Dermis microvascular lymphatic vessel endothelial cell (primary cell): ENCODE data around the gene WTAP. TPM values are rescaled to one million over a fixed set of nuclear protein-coding genes. Genes with fewer than 3 reads are reported as not detected.
"Not testable (repeated sequence)": the region's sequence is repeated elsewhere in the genome, so short reads cannot be mapped to it uniquely, and the experiment has no call there.

Experiments
- DNase-seq, 2 donors: peaks; one replicate each; pipeline versions ENCODE4 v3.0.0 to v3.0.0-alpha.2; 2010; ENCODE audit warnings: low read depth in 2 of 2
- total RNA-seq: library from RNA; depleted of rRNA; stranded (reverse); fragments of >200 nt; gene quantifications from 2 replicates; pipeline ENCODE4 v1.2.1, GENCODE V29; 2014

Gene WTAP
- 69.2 and 79.5 TPM in 2 replicates for total RNA-seq

- DNase-seq, result peak; percentile 93 to 97
Observed at GRCh38 chr6:159726918-159727716, at the start of gene WTAP. WTAP (plus strand) TSS chr6:159727506; CDS start chr6:159736266, 8,760 bp downstream.

GRCh38 chr6:159677506-159678165, 49.7 kb upstream of the WTAP start:
- DNase-seq, result no peak

GRCh38 chr6:159678574-159678973, 48.7 kb upstream of the WTAP start:
- no peak for DNase-seq

GRCh38 chr6:159679091-159680077, 47.9 kb upstream of the WTAP start:
- DNase-seq, result no peak

GRCh38 chr6:159680104-159680503, 47.2 kb upstream of the WTAP start:
- no peak for DNase-seq

- DNase-seq, result peak in 1 of 2 donors; percentile 24
Observed at GRCh38 chr6:159681191-159681880, 46.0 kb upstream of the WTAP start.

- DNase-seq, result no peak
Observed at GRCh38 chr6:159682295-159682694, 45.0 kb upstream of the WTAP start.

GRCh38 chr6:159682810-159683209, 44.5 kb upstream of the WTAP start:
- DNase-seq, result no peak

- no peak for DNase-seq
Observed at GRCh38 chr6:159684013-159684304, 43.3 kb upstream of the WTAP start.

- no peak for DNase-seq
Observed at GRCh38 chr6:159686040-159686439, 41.3 kb upstream of the WTAP start.

- DNase-seq, result no peak
Observed at GRCh38 chr6:159686703-159687102, 40.6 kb upstream of the WTAP start.

GRCh38 chr6:159687341-159687740, 40.0 kb upstream of the WTAP start:
- DNase-seq, result no peak

- no peak for DNase-seq
Observed at GRCh38 chr6:159688266-159688905, 38.9 kb upstream of the WTAP start.

- no peak for DNase-seq
Observed at GRCh38 chr6:159689001-159689400, 38.3 kb upstream of the WTAP start.

GRCh38 chr6:159690135-159690534, 37.2 kb upstream of the WTAP start:
- DNase-seq, result not testable (repeated sequence)

- DNase-seq, result peak; percentile 65 to 81
Observed at GRCh38 chr6:159691133-159691962, 36.0 kb upstream of the WTAP start.

- DNase-seq, result no peak
Observed at GRCh38 chr6:159691963-159692287, 35.4 kb upstream of the WTAP start.

GRCh38 chr6:159692303-159693127, 34.8 kb upstream of the WTAP start:
- DNase-seq, result peak in 1 of 2 donors; percentile 60
